GM12878 (cell line): ENCODE results near the gene OR2V1.

ENCODE experiments used
- EZH2 ChIP-seq: IDR thresholded peaks from 2 replicates; pipeline ENCODE4 v1.6.1; 2012; ENCODE audit warnings: low read depth, mild to moderate bottlenecking, control low read depth, inconsistent platforms, low read length, borderline replicate concordance; ENCODE audit not compliant: control insufficient read depth
- NFYA ChIP-seq: IDR thresholded peaks from 2 replicates; pipeline ENCODE4 v1.6.1; 2011; ENCODE audit warnings: low read depth, mild to moderate bottlenecking, low read length, improper control_type of control experiment, borderline replicate concordance
- RAD21 ChIP-seq: IDR thresholded peaks from 2 replicates; pipeline ENCODE4 v1.6.1; 2011; ENCODE audit warnings: mild to moderate bottlenecking, low read depth, low read length, moderate library complexity; ENCODE audit not compliant: insufficient read depth
- TF ChIP-seq, protein P1 (sequence below), 3 experiments: IDR thresholded peaks in 2 of 3; conservative IDR thresholded peaks in 1 of 3; 2 replicates each; pipeline ENCODE4 v1.5.1; 2011; ENCODE audit warnings: low read depth in 3 of 3, low read length in 3 of 3, mild to moderate bottlenecking in 3 of 3, control low read depth in 2 of 3, moderate library complexity in 2 of 3, inconsistent platforms in 1 of 3, mixed read lengths in 1 of 3; ENCODE audit not compliant: control insufficient read depth in 2 of 3, insufficient read depth in 1 of 3; ENCODE audit errors: extremely low read depth in 1 of 3

DNA sequence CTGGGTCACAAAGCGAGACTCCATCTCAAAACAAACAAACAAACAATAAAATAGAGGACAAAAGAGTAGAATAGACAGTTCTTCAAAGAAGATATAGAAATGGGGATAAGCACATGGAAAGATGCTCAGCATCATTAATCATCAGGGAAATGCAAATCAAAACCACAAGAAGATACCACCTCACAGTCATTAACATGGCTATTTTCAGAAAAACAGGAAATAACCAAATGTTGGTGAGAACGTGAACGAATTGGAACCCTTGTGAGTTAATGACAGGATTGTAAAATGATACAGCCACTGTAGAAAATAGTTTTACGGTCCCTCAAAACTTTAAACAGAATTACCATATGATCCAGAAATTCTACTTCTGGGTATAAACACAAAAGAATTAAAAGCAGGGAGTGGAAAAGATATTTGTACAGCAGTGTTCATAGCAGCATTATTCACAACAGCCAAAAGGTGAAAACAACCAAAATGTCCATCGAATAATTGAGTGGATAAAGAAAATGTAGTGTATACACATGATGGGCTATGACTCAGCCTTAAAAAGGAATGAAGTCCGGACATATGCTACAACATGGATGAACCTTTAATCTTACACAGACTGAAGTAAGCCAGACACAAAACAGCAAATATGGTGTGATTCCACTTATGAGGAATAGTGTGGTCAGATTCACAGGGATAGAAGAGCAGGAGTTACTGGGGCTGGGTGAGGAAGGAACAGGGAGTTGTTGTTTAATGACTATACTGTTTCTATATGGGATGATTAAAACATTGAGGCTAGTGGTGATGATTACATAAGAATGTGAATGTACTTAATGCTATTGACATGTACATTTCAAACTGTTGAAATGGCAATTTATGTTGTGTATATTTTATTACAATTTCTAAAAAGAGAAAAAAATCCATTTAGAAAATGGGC lies 36.1 kb upstream of the OR2V1 start:
- TF ChIP-seq, protein P1, sequence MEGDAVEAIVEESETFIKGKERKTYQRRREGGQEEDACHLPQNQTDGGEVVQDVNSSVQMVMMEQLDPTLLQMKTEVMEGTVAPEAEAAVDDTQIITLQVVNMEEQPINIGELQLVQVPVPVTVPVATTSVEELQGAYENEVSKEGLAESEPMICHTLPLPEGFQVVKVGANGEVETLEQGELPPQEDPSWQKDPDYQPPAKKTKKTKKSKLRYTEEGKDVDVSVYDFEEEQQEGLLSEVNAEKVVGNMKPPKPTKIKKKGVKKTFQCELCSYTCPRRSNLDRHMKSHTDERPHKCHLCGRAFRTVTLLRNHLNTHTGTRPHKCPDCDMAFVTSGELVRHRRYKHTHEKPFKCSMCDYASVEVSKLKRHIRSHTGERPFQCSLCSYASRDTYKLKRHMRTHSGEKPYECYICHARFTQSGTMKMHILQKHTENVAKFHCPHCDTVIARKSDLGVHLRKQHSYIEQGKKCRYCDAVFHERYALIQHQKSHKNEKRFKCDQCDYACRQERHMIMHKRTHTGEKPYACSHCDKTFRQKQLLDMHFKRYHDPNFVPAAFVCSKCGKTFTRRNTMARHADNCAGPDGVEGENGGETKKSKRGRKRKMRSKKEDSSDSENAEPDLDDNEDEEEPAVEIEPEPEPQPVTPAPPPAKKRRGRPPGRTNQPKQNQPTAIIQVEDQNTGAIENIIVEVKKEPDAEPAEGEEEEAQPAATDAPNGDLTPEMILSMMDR (IDR thresholded peaks at IDR 0.05 in 2 of 3, conservative IDR thresholded peaks at IDR 0.05 in 1 of 3; ENCODE audit: control insufficient read depth in 2 of 3, extremely low read depth in 1 of 3, insufficient read depth in 1 of 3, low read depth in 3 of 3, low read length in 3 of 3): no peak
- TF ChIP-seq RAD21 (no peak), EZH2 (no peak), NFYA (no peak)
